Measurements from ENCODE around the gene TLL1. TPM values are rescaled to one million over a fixed set of nuclear protein-coding genes. Genes with fewer than 3 reads are reported as not detected.

The TLL1 gene
- total RNA-seq, 1 experiment from 2014 or later: not detected

DNA sequence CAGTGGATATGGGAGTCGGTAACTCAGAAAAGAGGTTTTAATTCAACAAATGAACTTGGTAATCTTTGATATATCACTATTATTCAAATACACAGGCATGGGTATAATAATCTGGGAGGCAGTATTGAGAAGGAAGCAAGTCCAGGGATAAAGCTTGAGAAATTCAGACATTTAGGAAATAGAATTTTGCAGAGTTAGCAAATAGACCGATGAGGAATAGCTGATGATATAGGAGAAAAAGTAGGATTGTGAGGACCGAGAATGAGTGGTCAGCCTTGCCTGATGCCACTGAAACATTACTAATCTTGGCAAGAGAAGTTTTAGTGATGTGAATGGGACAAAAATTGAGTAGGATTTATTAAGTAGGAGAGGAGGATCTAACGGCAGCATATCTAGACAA is 71.9 kb downstream of the TLL1 start:
- H3K4me1 ChIP-seq (ENCODE audit: insufficient read depth, low read length): no peaks in the 10 kb centered on the region
- H3K27ac ChIP-seq (ENCODE audit: insufficient read length, low read depth, low read length): no peak overlapping the region
- H4K5ac ChIP-seq (ENCODE audit: insufficient read length, low read depth, low read length): no peak overlapping the region
- H3K27me3 Mint-ChIP-seq (ENCODE audit: low read depth): no peaks in the 10 kb centered on the region
- H3K56ac ChIP-seq (ENCODE audit: insufficient read length, low read depth, low read length): no peak overlapping the region
- H4K20me1 ChIP-seq (ENCODE audit: control insufficient read depth, insufficient read depth, insufficient read length): no peaks in the 10 kb centered on the region
- H3K14ac ChIP-seq (ENCODE audit: insufficient read depth, low read length): no peak overlapping the region
- no peaks in the 10 kb centered on the region for H3K27me3 ChIP-seq (ENCODE audit: insufficient read depth, low read length)
- H4K8ac ChIP-seq (replicated peaks; ENCODE audit: insufficient read length, low read depth, low read length): no peak overlapping the region
- no peak overlapping the region for H2AK5ac ChIP-seq (ENCODE audit: insufficient read length, low read length)
- TF ChIP-seq, protein P1, sequence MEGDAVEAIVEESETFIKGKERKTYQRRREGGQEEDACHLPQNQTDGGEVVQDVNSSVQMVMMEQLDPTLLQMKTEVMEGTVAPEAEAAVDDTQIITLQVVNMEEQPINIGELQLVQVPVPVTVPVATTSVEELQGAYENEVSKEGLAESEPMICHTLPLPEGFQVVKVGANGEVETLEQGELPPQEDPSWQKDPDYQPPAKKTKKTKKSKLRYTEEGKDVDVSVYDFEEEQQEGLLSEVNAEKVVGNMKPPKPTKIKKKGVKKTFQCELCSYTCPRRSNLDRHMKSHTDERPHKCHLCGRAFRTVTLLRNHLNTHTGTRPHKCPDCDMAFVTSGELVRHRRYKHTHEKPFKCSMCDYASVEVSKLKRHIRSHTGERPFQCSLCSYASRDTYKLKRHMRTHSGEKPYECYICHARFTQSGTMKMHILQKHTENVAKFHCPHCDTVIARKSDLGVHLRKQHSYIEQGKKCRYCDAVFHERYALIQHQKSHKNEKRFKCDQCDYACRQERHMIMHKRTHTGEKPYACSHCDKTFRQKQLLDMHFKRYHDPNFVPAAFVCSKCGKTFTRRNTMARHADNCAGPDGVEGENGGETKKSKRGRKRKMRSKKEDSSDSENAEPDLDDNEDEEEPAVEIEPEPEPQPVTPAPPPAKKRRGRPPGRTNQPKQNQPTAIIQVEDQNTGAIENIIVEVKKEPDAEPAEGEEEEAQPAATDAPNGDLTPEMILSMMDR (conservative IDR thresholded peaks at IDR 0.05): no peak
- no peak overlapping the region for H3K4me3 Mint-ChIP-seq
- peaks cover 0 to 2% (median 0%) of the 10 kb centered on the region in 3 experiments; a peak in 1 of 7 replicates for H3K36me3 Mint-ChIP-seq (ENCODE audit: insufficient read depth in 1 of 3, low read depth in 3 of 3)
- no peak overlapping the region for H2BK5ac ChIP-seq (ENCODE audit: insufficient read length, low read length)
- H3K23me2 ChIP-seq (ENCODE audit: insufficient read length, low read depth, low read length, poor library complexity, severe bottlenecking): no peaks in the 10 kb centered on the region
- H3K23ac ChIP-seq (ENCODE audit: insufficient read length, low read depth, low read length): no peak overlapping the region
- no peaks in the 10 kb centered on the region for H3K9me3 ChIP-seq (ENCODE audit: control insufficient read depth, low read depth, low read length)
- no peak for DNase-seq
- H2BK20ac ChIP-seq (ENCODE audit: low read depth, low read length, poor library complexity, severe bottlenecking): no peak overlapping the region
- H2BK120ac ChIP-seq (ENCODE audit: low read depth, low read length, poor library complexity, severe bottlenecking): no peak overlapping the region
- H4K91ac ChIP-seq (ENCODE audit: insufficient read length, low read depth, low read length): no peak overlapping the region
- no peak overlapping the region for H3K4me2 ChIP-seq (ENCODE audit: insufficient read depth, insufficient read length, low read length)
- no peak overlapping the region for H3K18ac ChIP-seq (ENCODE audit: insufficient read length, low read depth, low read length)
- no peak overlapping the region for H2BK12ac ChIP-seq (ENCODE audit: insufficient read length, low read depth, low read length)
- no peaks in the 10 kb centered on the region for H3K9me3 Mint-ChIP-seq
- no peak overlapping the region for H3T11ph ChIP-seq (ENCODE audit: low read length)
- no peak overlapping the region for H2BK15ac ChIP-seq (ENCODE audit: low read depth, low read length)
- no peak overlapping the region for H3K27ac Mint-ChIP-seq
- no peak overlapping the region for H3K9ac ChIP-seq (ENCODE audit: extremely low read depth, insufficient read length, low read length)
- no peaks in the 10 kb centered on the region for H3K79me1 ChIP-seq (ENCODE audit: insufficient read depth, low read depth, low read length, poor library complexity, severe bottlenecking)
- no peak overlapping the region for H3K4ac ChIP-seq (ENCODE audit: low read depth, low read length)
- H3K4me1 Mint-ChIP-seq: no peaks in the 10 kb centered on the region
- no peak overlapping the region for H2AFZ ChIP-seq (ENCODE audit: low read length)
- WGBS (ENCODE audit: extremely low coverage, insufficient read length, low lambda C conversion rate): no CpG with 5 or more reads among the region's 4 CpGs
- H3K79me2 ChIP-seq (ENCODE audit: insufficient read depth, low read length): no peaks in the 10 kb centered on the region
